ENCODE data around the gene RCOR1.

RCOR1 gene

DNA sequence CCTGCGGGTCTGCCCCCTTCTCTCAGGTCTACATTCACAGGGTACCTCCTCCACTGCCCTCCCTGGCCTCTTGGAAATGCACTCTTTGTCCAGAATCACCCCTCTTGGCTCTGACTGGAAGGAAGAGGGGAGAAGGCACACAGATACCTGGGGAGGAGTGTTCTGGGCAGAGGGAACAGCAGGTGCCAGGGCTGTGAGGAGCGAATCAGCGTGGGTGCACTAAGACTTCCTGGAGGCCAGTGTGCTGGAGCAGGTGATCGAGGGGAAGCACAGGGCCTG is 176.5 kb downstream of the RCOR1 start:
- peak overlapping the region; percentile 83 for H2AK5ac ChIP-seq (ENCODE audit: low read depth, low read length)
- H3K14ac ChIP-seq (ENCODE audit: low read length), result no peak overlapping the region
- H3K4me3 ChIP-seq (ENCODE audit: low read length in 2 of 2), result no peak overlapping the region
- DNase-seq (ENCODE audit: low spot score), result no peak
- H4K91ac ChIP-seq (ENCODE audit: low read depth, low read length, poor library complexity), result no peak overlapping the region
- no peak overlapping the region for H4K8ac ChIP-seq (ENCODE audit: low read depth, low read length)
- no peak overlapping the region for H3K27ac ChIP-seq (replicated peaks; ENCODE audit: low read length)
- H3K18ac ChIP-seq (ENCODE audit: low read length), result peak overlapping the region; percentile 76
- no peak overlapping the region for H2BK120ac ChIP-seq (ENCODE audit: low read depth, low read length)
- no peak overlapping the region for H3K9ac ChIP-seq (ENCODE audit: low read depth, low read length, poor library complexity)
- peak overlapping the region; percentile 21 for H2BK15ac ChIP-seq (ENCODE audit: low read length)
- no peaks in the 10 kb centered on the region for H3K27me3 ChIP-seq (ENCODE audit: control insufficient read depth in 3 of 3, insufficient read depth in 3 of 3, low read depth in 1 of 3, low read length in 3 of 3)
- H3K4ac ChIP-seq (ENCODE audit: low read length), result no peak overlapping the region
- H3K23ac ChIP-seq (ENCODE audit: low read depth, low read length, poor library complexity), result no peak overlapping the region
- H3K4me2 ChIP-seq (ENCODE audit: insufficient read depth, low read length, poor library complexity, severe bottlenecking), result no peak overlapping the region
- H3K9me3 ChIP-seq (replicated peaks in 1 of 2; ENCODE audit: control insufficient read depth in 2 of 2, insufficient read depth in 1 of 2, low read depth in 1 of 2, low read length in 2 of 2), result no peaks in the 10 kb centered on the region
- WGBS, 2 donors (ENCODE audit: extremely low coverage in 2 of 2, insufficient read length in 2 of 2, insufficient replicate concordance in 1 of 2), result no CpG with 5 or more reads among the region's 4 CpGs
- no peaks in the 10 kb centered on the region for H3K79me1 ChIP-seq (ENCODE audit: low read depth, low read length)
- peaks cover 5 to 9% of the 10 kb centered on the region in 2 donors for H3K4me1 ChIP-seq (ENCODE audit: control insufficient read depth in 2 of 2, insufficient read depth in 1 of 2, low read depth in 1 of 2, low read length in 2 of 2)
- no peak overlapping the region for H2BK5ac ChIP-seq (ENCODE audit: low read length)
- no peaks in the 10 kb centered on the region for H3K36me3 ChIP-seq (replicated peaks in 1 of 2; ENCODE audit: control insufficient read depth in 2 of 2, insufficient read depth in 2 of 2, low read length in 2 of 2)
- H2AFZ ChIP-seq (ENCODE audit: low read length), result no peak overlapping the region
- no peak overlapping the region for H2BK12ac ChIP-seq (ENCODE audit: low read length)

- WGBS, 2 donors (ENCODE audit: extremely low coverage in 2 of 2, insufficient read length in 2 of 2, insufficient replicate concordance in 1 of 2), result no CpG with 5 or more reads among the region's 32 CpGs
- H3K9me3 ChIP-seq (replicated peaks in 1 of 2; ENCODE audit: control insufficient read depth in 2 of 2, insufficient read depth in 1 of 2, low read depth in 1 of 2, low read length in 2 of 2), result no peaks in the 10 kb centered on the region
- peak overlapping the region; percentile 92 for H3K18ac ChIP-seq (ENCODE audit: low read length)
- H2BK120ac ChIP-seq (ENCODE audit: low read depth, low read length), result peak overlapping the region; percentile 95
- H3K4me3 ChIP-seq (ENCODE audit: low read length in 2 of 2), result no peak overlapping the region
- peak overlapping the region; percentile 56 for H4K8ac ChIP-seq (ENCODE audit: low read depth, low read length)
- H3K14ac ChIP-seq (ENCODE audit: low read length), result peak overlapping the region; percentile 56
- no peaks in the 10 kb centered on the region for H3K27me3 ChIP-seq (ENCODE audit: control insufficient read depth in 3 of 3, insufficient read depth in 3 of 3, low read depth in 1 of 3, low read length in 3 of 3)
- no peak overlapping the region for H3K4ac ChIP-seq (ENCODE audit: low read length)
- no peak for DNase-seq (ENCODE audit: low spot score)
- peak overlapping the region; percentile 81 for H2AFZ ChIP-seq (ENCODE audit: low read length)
- H2BK12ac ChIP-seq (ENCODE audit: low read length), result no peak overlapping the region
- peak overlapping the region; percentile 85 for H2BK15ac ChIP-seq (ENCODE audit: low read length)
- H3K36me3 ChIP-seq (replicated peaks in 1 of 2; ENCODE audit: control insufficient read depth in 2 of 2, insufficient read depth in 2 of 2, low read length in 2 of 2), result no peaks in the 10 kb centered on the region
- no peak overlapping the region for H3K9ac ChIP-seq (ENCODE audit: low read depth, low read length, poor library complexity)
- H3K27ac ChIP-seq (replicated peaks; ENCODE audit: low read length), result no peak overlapping the region
- peak overlapping the region; percentile 75 for H2AK5ac ChIP-seq (ENCODE audit: low read depth, low read length)
- peak overlapping the region; percentile 53 for H4K91ac ChIP-seq (ENCODE audit: low read depth, low read length, poor library complexity)
- H2BK5ac ChIP-seq (ENCODE audit: low read length), result peak overlapping the region; percentile 46
- peaks cover 9 to 12% of the 10 kb centered on the region in 2 donors for H3K4me1 ChIP-seq (ENCODE audit: control insufficient read depth in 2 of 2, insufficient read depth in 1 of 2, low read depth in 1 of 2, low read length in 2 of 2)
- H3K4me2 ChIP-seq (ENCODE audit: insufficient read depth, low read length, poor library complexity, severe bottlenecking), result no peak overlapping the region
- peak overlapping the region; percentile 98 for H3K23ac ChIP-seq (ENCODE audit: low read depth, low read length, poor library complexity)
- H3K79me1 ChIP-seq (ENCODE audit: low read depth, low read length), result no peaks in the 10 kb centered on the region
Observed at GRCh38 chr14:102770147-102771123, 178.0 kb downstream of the RCOR1 start.

GRCh38 chr14:102771144-102771543 is 178.7 kb downstream of the RCOR1 start:
- no CpG with 5 or more reads among the region's 9 CpGs for WGBS, 2 donors (ENCODE audit: extremely low coverage in 2 of 2, insufficient read length in 2 of 2, insufficient replicate concordance in 1 of 2)

DNA sequence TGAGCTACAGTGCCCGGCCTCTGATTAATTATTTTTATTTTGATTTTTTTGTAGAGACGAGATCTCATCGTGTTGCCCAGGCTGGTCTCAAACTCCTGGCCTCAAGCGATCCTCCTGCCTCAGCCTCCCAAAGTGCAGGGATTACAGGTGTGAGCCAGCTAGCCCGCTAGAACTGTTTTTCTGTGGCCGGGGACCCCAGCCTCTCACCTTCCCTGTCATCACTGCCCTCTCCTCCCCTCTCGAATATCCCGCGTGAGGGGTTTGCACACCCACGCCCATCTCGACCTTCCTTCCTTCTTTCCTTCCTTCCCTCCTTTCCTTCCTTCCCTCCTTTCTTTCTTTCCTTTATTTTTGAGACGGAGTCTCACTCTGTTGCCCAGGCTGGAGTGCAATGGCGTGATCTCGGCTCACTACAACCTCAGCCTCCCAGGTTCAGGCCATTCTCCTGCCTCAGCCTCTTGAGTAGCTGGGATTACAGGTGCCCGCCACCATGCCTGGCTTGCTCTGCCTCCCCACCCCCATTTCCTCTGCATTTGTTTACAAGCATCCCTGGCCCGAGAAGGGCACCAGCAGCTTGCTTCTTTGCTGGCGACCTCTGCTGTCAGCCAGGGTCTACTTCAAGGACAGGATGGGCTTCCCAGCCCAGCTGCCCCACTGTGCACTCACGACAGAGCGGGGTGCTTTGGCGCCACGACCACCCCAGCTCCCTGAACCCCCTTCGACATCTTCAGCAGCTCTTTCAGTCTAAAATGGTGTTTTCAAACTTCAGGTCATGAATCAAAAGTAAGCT is 180.5 kb downstream of the RCOR1 start:
- no peak for DNase-seq (ENCODE audit: low spot score)
- Histone ChIP-seq H3K4me1 (ENCODE audit: control insufficient read depth in 2 of 2, insufficient read depth in 1 of 2, low read depth in 1 of 2, low read length in 2 of 2) (peaks cover 12 to 13% of the 10 kb centered on the region in 2 donors), H3K18ac (ENCODE audit: low read length) (no peak overlapping the region), H3K27ac (replicated peaks; ENCODE audit: low read length) (no peak overlapping the region), H3K9me3 (replicated peaks in 1 of 2; ENCODE audit: control insufficient read depth in 2 of 2, insufficient read depth in 1 of 2, low read depth in 1 of 2, low read length in 2 of 2) (no peaks in the 10 kb centered on the region), H2AK5ac (ENCODE audit: low read depth, low read length) (peak overlapping the region; percentile 35), H3K4me2 (ENCODE audit: insufficient read depth, low read length, poor library complexity, severe bottlenecking) (no peak overlapping the region), H2AFZ (ENCODE audit: low read length) (peak overlapping the region; percentile 50), H3K9ac (ENCODE audit: low read depth, low read length, poor library complexity) (no peak overlapping the region), H4K8ac (ENCODE audit: low read depth, low read length) (no peak overlapping the region), H2BK15ac (ENCODE audit: low read length) (no peak overlapping the region), H2BK120ac (ENCODE audit: low read depth, low read length) (no peak overlapping the region), H2BK5ac (ENCODE audit: low read length) (no peak overlapping the region), H3K4ac (ENCODE audit: low read length) (no peak overlapping the region), H3K4me3 (ENCODE audit: low read length in 2 of 2) (no peak overlapping the region), H3K36me3 (replicated peaks in 1 of 2; ENCODE audit: control insufficient read depth in 2 of 2, insufficient read depth in 2 of 2, low read length in 2 of 2) (no peaks in the 10 kb centered on the region), H3K79me1 (ENCODE audit: low read depth, low read length) (peaks cover 3% of the 10 kb centered on the region), H3K14ac (ENCODE audit: low read length) (no peak overlapping the region), H3K23ac (ENCODE audit: low read depth, low read length, poor library complexity) (no peak overlapping the region), H3K27me3 (ENCODE audit: control insufficient read depth in 3 of 3, insufficient read depth in 3 of 3, low read depth in 1 of 3, low read length in 3 of 3) (no peaks in the 10 kb centered on the region), H4K91ac (ENCODE audit: low read depth, low read length, poor library complexity) (no peak overlapping the region), H2BK12ac (ENCODE audit: low read length) (no peak overlapping the region)
- WGBS, 2 donors (ENCODE audit: extremely low coverage in 2 of 2, insufficient read length in 2 of 2, insufficient replicate concordance in 1 of 2), result 100% methylated on average over 1 of the region's 22 CpGs; no CpG with 5 or more reads in 1 of the 2 donors

More at GRCh38 chr14:102771144-102771543, 178.7 kb downstream of the RCOR1 start:
- Histone ChIP-seq H4K91ac (ENCODE audit: low read depth, low read length, poor library complexity) (no peak overlapping the region), H2AK5ac (ENCODE audit: low read depth, low read length) (peak overlapping the region; percentile 91), H3K23ac (ENCODE audit: low read depth, low read length, poor library complexity) (no peak overlapping the region), H3K9ac (ENCODE audit: low read depth, low read length, poor library complexity) (no peak overlapping the region), H4K8ac (ENCODE audit: low read depth, low read length) (no peak overlapping the region), H3K27me3 (ENCODE audit: control insufficient read depth in 3 of 3, insufficient read depth in 3 of 3, low read depth in 1 of 3, low read length in 3 of 3) (no peaks in the 10 kb centered on the region), H2BK120ac (ENCODE audit: low read depth, low read length) (no peak overlapping the region), H3K18ac (ENCODE audit: low read length) (peak overlapping the region; percentile 38), H3K4me3 (ENCODE audit: low read length in 2 of 2) (no peak overlapping the region), H2BK5ac (ENCODE audit: low read length) (no peak overlapping the region), H3K14ac (ENCODE audit: low read length) (no peak overlapping the region), H3K27ac (replicated peaks; ENCODE audit: low read length) (no peak overlapping the region), H3K4ac (ENCODE audit: low read length) (no peak overlapping the region), H2AFZ (ENCODE audit: low read length) (no peak overlapping the region), H3K36me3 (replicated peaks in 1 of 2; ENCODE audit: control insufficient read depth in 2 of 2, insufficient read depth in 2 of 2, low read length in 2 of 2) (no peaks in the 10 kb centered on the region), H2BK12ac (ENCODE audit: low read length) (no peak overlapping the region), H3K79me1 (ENCODE audit: low read depth, low read length) (no peaks in the 10 kb centered on the region), H3K9me3 (replicated peaks in 1 of 2; ENCODE audit: control insufficient read depth in 2 of 2, insufficient read depth in 1 of 2, low read depth in 1 of 2, low read length in 2 of 2) (no peaks in the 10 kb centered on the region), H2BK15ac (ENCODE audit: low read length) (no peak overlapping the region), H3K4me2 (ENCODE audit: insufficient read depth, low read length, poor library complexity, severe bottlenecking) (no peak overlapping the region), H3K4me1 (ENCODE audit: control insufficient read depth in 2 of 2, insufficient read depth in 1 of 2, low read depth in 1 of 2, low read length in 2 of 2) (peaks cover 9 to 12% of the 10 kb centered on the region in 2 donors)
- no peak for DNase-seq (ENCODE audit: low spot score)

Data from neuronal stem cell (in vitro differentiated cells).